Measurements from ENCODE around the gene APOH. TPM values are rescaled to one million over a fixed set of nuclear protein-coding genes. Genes with fewer than 3 reads are reported as not detected.

APOH gene
- total RNA-seq, 1 experiment from 2014 or later, result 1.2 TPM

DNA sequence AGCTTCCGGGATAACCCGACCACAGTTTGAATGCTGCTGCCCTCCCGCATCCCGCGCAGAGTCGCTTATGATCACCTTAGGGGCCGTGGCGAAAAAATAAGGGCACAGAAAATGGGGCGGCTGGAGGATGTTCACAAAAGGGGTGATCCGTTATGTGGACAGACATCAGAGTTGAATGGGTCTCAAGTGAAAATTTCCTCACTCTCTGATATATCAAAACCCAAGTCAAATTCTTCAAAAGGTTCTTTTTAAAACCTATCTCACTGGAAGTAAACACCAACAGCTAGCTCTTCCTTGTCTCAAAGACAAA lies 36.9 kb downstream of the APOH start:
- DNase-seq (ENCODE audit: low read depth, low spot score) (no peak), ATAC-seq (no peak)
- BruUV-seq (replicated peaks), result no TSS peak
- in situ Hi-C loops (cut with HindIII; ENCODE audit: low pct_unique_long_range_greater_than_20kb, low sequenced_read_pairs), result no loop called here
- ChIA-PET CTCF (no interaction called here), POLR2A (interaction anchor here (0.7 kb wide), 1 partner anchor 74 kb away, joined by 4 read pairs; no protein-coding TSS in a partner anchor)
- Histone ChIP-seq H3K36me3 (ENCODE audit: control insufficient read depth, insufficient read depth, low read length) (peaks cover 4% of the 10 kb centered on the region; the same call in 1 of the 2 replicates), H3K27ac (ENCODE audit: low read length) (peak overlapping the region; percentile 65), H3K27me3 (ENCODE audit: control insufficient read depth, insufficient read depth, low read length) (no peaks in the 10 kb centered on the region), H3K4me1 (ENCODE audit: control insufficient read depth, insufficient read depth, low read length) (peaks cover 7% of the 10 kb centered on the region), H3K4me3 (ENCODE audit: low read depth in 2 of 2, low read length in 2 of 2) (peak overlapping the region; percentile 75 to 80), H3K9me3 (ENCODE audit: control insufficient read depth, insufficient read depth, low read depth, low read length) (no peaks in the 10 kb centered on the region)
- intact Hi-C loops (cut with micrococcal nuclease; ENCODE audit: unreplicated experiment), result no loop called here
- TF ChIP-seq, protein P1, sequence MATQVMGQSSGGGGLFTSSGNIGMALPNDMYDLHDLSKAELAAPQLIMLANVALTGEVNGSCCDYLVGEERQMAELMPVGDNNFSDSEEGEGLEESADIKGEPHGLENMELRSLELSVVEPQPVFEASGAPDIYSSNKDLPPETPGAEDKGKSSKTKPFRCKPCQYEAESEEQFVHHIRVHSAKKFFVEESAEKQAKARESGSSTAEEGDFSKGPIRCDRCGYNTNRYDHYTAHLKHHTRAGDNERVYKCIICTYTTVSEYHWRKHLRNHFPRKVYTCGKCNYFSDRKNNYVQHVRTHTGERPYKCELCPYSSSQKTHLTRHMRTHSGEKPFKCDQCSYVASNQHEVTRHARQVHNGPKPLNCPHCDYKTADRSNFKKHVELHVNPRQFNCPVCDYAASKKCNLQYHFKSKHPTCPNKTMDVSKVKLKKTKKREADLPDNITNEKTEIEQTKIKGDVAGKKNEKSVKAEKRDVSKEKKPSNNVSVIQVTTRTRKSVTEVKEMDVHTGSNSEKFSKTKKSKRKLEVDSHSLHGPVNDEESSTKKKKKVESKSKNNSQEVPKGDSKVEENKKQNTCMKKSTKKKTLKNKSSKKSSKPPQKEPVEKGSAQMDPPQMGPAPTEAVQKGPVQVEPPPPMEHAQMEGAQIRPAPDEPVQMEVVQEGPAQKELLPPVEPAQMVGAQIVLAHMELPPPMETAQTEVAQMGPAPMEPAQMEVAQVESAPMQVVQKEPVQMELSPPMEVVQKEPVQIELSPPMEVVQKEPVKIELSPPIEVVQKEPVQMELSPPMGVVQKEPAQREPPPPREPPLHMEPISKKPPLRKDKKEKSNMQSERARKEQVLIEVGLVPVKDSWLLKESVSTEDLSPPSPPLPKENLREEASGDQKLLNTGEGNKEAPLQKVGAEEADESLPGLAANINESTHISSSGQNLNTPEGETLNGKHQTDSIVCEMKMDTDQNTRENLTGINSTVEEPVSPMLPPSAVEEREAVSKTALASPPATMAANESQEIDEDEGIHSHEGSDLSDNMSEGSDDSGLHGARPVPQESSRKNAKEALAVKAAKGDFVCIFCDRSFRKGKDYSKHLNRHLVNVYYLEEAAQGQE (IDR thresholded peaks at IDR 0.05; ENCODE audit: insufficient read depth in 1 of 2, low read depth in 2 of 2, low read length in 1 of 2), result no peak
- TF ChIP-seq TCF7L2 (IDR thresholded peaks at IDR 0.05; ENCODE audit: low read depth, low read length) (no peak), SIN3A (IDR thresholded peaks at IDR 0.05; ENCODE audit: borderline replicate concordance, insufficient read depth, low read depth, low read length) (no peak), CTCF (IDR thresholded peaks at IDR 0.05) (no peak), POLR2AphosphoS5 (IDR thresholded peaks at IDR 0.05; ENCODE audit: low read depth, low read length) (no peak)

GRCh38 chr17:66191593-66192377 lies 37.4 kb downstream of the APOH start, which contains the start of gene CEP112:
Gene CEP112, minus strand, starts transcription at chr17:66192133.
- H3K27ac ChIP-seq (ENCODE audit: low read length), result peak within 1 kb of the TSS; percentile 78
- no peaks in the 10 kb centered on the region for H3K9me3 ChIP-seq (ENCODE audit: control insufficient read depth, insufficient read depth, low read depth, low read length)
- H3K4me1 ChIP-seq (ENCODE audit: control insufficient read depth, insufficient read depth, low read length), result peaks cover 7% of the 10 kb centered on the region
- in situ Hi-C loops (cut with HindIII; ENCODE audit: low pct_unique_long_range_greater_than_20kb, low sequenced_read_pairs) (no loop called here), intact Hi-C loops (cut with micrococcal nuclease; ENCODE audit: unreplicated experiment) (no loop called here)
- no TSS peak for BruUV-seq (replicated peaks)
- TF ChIP-seq, protein P1 (IDR thresholded peaks at IDR 0.05; ENCODE audit: insufficient read depth in 1 of 2, low read depth in 2 of 2, low read length in 1 of 2), result no peak
- TF ChIP-seq SIN3A (IDR thresholded peaks at IDR 0.05; ENCODE audit: borderline replicate concordance, insufficient read depth, low read depth, low read length), result no peak
- TF ChIP-seq CTCF (IDR thresholded peaks at IDR 0.05), result no peak
- no peak for TF ChIP-seq POLR2AphosphoS5 (IDR thresholded peaks at IDR 0.05; ENCODE audit: low read depth, low read length)
- no peak for TF ChIP-seq TCF7L2 (IDR thresholded peaks at IDR 0.05; ENCODE audit: low read depth, low read length)
- no peaks in the 10 kb centered on the region for H3K27me3 ChIP-seq (ENCODE audit: control insufficient read depth, insufficient read depth, low read length)
- DNase-seq (ENCODE audit: low read depth, low spot score), result no peak
- peak; percentile 88 for ATAC-seq
- ChIA-PET POLR2A (interaction anchor here (0.7 kb wide), 1 partner anchor 75 kb away, joined by 4 read pairs; no protein-coding TSS in a partner anchor), CTCF (no interaction called here)
- peak within 1 kb of the TSS; percentile 75 to 80 for H3K4me3 ChIP-seq (ENCODE audit: low read depth in 2 of 2, low read length in 2 of 2)
- peaks cover 4% of the 10 kb centered on the region; the same call in 1 of the 2 replicates for H3K36me3 ChIP-seq (ENCODE audit: control insufficient read depth, insufficient read depth, low read length)
